HepG2 (cell line): ENCODE measurements around the gene CCDC88C.

Source experiments
- CHD4 ChIP-seq: fragments of 200-600 bp; sonication (generic); IDR thresholded peaks from 2 replicates; pipeline ENCODE4 v1.7.0; 2017; ENCODE audit warnings: mild to moderate bottlenecking, low read length, borderline replicate concordance
- FOXJ3 ChIP-seq: sonication (generic); formaldehyde crosslinking; IDR thresholded peaks from 2 replicates; pipeline ENCODE4 v1.4.0; 2020; ENCODE audit warnings: missing genetic modification reagents, mild to moderate bottlenecking, borderline replicate concordance
- MXI1 ChIP-seq: IDR thresholded peaks from 3 replicates; pipeline ENCODE4 v1.6.1; 2012; ENCODE audit warnings: low read depth, low read length, inconsistent platforms, borderline replicate concordance
- ZNF737 ChIP-seq: sonication (generic); formaldehyde crosslinking; IDR thresholded peaks from 2 replicates; pipeline ENCODE4 v1.5.0; 2020; ENCODE audit warnings: missing genetic modification reagents, mild to moderate bottlenecking, borderline replicate concordance
- ZNF83 ChIP-seq: sonication (generic); formaldehyde crosslinking; IDR thresholded peaks from 2 replicates; pipeline ENCODE4 v1.4.0; 2020; ENCODE audit warnings: missing genetic modification reagents, mild to moderate bottlenecking, borderline replicate concordance
- TF ChIP-seq, protein P1 (sequence below): sonication (generic); IDR thresholded peaks from 2 replicates; pipeline ENCODE4 v1.6.1; 2016; ENCODE audit warnings: low read depth, borderline replicate concordance
- TF ChIP-seq, protein P2 (sequence below): sonication (generic); formaldehyde crosslinking; IDR thresholded peaks from 2 replicates; pipeline ENCODE4 v1.5.0; 2020; ENCODE audit warnings: mild to moderate bottlenecking, missing genetic modification reagents, moderate library complexity
- TF ChIP-seq, protein P3 (sequence below): sonication (generic); formaldehyde crosslinking; conservative IDR thresholded peaks from 2 replicates; pipeline ENCODE4 v1.5.0; 2020; ENCODE audit warnings: missing genetic modification reagents

DNA sequence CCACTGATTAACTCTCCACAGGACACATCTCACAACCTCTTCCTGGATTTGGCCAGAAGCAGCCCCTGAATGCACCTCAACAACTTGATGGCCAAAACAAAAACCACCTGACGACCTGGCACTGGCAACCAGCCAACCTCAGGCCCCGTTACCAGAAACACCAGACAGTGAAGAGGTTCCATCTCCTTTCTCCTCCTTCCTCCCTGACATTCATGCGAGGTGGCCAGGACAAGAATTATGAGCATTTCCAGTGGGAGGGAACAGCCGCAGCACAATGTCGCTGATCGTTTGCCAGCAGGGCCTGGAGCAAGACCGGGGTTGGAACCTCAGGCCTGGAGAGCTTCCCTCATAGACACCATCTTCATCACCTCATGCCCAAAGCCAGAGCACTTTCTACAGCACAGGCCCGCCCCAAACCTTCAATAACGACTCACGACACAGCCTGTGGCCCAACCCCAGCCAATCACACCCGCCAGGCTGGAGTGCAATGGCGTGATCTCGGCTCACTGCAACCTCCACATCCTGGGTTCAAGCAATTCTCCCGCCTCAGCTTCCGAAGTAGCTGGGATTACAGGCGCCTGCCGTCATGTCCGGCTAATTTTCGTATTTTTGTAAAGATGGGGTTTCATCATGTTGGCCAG lies 48.7 kb downstream of the CCDC88C start:
- TF ChIP-seq MXI1: no peak
- TF ChIP-seq, protein P1, sequence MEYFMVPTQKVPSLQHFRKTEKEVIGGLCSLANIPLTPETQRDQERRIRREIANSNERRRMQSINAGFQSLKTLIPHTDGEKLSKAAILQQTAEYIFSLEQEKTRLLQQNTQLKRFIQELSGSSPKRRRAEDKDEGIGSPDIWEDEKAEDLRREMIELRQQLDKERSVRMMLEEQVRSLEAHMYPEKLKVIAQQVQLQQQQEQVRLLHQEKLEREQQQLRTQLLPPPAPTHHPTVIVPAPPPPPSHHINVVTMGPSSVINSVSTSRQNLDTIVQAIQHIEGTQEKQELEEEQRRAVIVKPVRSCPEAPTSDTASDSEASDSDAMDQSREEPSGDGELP: no peak
- TF ChIP-seq, protein P2, sequence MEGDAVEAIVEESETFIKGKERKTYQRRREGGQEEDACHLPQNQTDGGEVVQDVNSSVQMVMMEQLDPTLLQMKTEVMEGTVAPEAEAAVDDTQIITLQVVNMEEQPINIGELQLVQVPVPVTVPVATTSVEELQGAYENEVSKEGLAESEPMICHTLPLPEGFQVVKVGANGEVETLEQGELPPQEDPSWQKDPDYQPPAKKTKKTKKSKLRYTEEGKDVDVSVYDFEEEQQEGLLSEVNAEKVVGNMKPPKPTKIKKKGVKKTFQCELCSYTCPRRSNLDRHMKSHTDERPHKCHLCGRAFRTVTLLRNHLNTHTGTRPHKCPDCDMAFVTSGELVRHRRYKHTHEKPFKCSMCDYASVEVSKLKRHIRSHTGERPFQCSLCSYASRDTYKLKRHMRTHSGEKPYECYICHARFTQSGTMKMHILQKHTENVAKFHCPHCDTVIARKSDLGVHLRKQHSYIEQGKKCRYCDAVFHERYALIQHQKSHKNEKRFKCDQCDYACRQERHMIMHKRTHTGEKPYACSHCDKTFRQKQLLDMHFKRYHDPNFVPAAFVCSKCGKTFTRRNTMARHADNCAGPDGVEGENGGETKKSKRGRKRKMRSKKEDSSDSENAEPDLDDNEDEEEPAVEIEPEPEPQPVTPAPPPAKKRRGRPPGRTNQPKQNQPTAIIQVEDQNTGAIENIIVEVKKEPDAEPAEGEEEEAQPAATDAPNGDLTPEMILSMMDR (CRISPR knock-in tag): no peak
- no peak for TF ChIP-seq ZNF83 (CRISPR knock-in tag)
- TF ChIP-seq ZNF737 (CRISPR knock-in tag): no peak
- TF ChIP-seq FOXJ3 (CRISPR knock-in tag): no peak
- no peak for TF ChIP-seq CHD4
- TF ChIP-seq, protein P3, sequence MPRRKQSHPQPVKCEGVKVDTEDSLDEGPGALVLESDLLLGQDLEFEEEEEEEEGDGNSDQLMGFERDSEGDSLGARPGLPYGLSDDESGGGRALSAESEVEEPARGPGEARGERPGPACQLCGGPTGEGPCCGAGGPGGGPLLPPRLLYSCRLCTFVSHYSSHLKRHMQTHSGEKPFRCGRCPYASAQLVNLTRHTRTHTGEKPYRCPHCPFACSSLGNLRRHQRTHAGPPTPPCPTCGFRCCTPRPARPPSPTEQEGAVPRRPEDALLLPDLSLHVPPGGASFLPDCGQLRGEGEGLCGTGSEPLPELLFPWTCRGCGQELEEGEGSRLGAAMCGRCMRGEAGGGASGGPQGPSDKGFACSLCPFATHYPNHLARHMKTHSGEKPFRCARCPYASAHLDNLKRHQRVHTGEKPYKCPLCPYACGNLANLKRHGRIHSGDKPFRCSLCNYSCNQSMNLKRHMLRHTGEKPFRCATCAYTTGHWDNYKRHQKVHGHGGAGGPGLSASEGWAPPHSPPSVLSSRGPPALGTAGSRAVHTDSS: no peak
